Activated CD4-positive, alpha-beta T cell treated with anti-CD3 and anti-CD28 coated beads, Interleukin-2, Interleukin-4, amounts not matched to agents 100 ng/mL and 50 ng/mL, durations not matched to agents 16 hours and 8 hours (primary cell): ENCODE results near the gene IKZF3.
"Not testable (repeated sequence)": the region's sequence is repeated elsewhere in the genome, so short reads cannot be mapped to it uniquely, and the experiment has no call there.

Source experiments
- DNase-seq: peaks from one replicate; pipeline ENCODE4 v3.0.0-alpha.2; 2020; ENCODE audit warnings: low spot score

Gene IKZF3

DNA sequence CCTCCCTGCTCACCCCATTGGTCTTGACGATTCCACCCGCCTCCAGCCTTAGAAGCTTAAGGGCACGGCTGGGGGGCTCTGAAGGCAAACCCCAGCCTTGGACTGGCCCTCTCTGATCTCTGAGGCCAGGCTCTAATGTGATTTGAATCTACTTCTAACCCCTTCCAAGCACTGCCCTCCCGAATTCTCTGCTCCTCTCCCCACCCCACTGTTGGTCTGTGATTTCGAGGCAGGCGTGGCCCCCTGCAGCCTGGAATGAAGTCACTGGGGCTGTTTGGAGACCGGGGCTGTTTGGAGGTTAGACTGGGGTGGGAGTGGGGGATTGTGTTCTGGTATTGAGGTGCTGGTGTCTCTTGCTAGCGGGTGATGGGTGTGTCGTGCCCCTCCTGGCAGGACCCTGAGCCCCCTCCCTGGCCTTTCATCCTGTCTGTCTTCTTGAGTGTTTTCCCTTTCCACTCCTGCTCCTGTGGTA is 124.2 kb downstream of the IKZF3 start:
- no peak for DNase-seq

DNA sequence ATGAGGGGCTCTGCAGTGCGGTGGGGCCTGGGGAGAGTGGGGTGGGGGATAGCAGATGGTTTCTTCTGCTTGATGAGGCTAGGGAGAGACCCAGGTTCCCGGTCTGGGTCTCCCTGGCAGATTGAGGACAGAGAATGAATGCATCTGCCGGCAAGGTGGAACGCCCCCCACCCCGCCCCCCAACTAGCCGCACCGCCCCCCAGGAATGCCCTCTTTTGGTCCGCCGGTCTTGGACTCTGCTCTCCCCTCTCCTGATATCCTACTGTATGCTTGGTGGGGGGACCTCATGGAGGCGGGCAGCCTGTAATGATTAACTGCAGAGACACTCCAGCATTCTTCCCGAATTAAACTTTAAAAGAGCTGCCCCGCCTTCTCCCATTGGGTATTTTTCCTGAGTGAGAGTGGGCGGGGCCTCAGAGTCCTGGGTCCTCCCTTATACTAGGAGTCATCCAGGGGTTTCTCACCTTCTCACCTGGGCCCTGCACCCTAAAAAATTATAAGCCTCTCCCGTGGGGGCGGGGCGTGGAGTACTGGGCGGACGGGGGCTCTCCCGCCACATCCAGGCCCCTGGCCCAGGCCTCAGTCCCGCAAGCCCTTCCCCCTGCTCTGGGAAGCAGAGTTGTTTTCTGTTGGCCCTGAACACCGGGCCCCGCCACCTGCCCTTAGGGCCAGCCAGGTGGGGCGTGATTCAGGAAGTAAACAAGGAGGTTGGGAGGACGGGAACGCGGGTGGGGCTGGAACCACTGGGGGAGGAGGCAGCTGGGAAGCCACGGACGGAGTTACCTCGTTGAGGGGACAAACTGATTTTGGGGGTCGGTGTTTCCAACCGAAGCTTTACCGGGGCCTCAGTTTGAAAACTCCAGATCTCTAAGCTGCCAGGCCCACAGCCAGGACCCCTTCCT is 124.9 kb downstream of the IKZF3 start:
- no peak for DNase-seq

DNA sequence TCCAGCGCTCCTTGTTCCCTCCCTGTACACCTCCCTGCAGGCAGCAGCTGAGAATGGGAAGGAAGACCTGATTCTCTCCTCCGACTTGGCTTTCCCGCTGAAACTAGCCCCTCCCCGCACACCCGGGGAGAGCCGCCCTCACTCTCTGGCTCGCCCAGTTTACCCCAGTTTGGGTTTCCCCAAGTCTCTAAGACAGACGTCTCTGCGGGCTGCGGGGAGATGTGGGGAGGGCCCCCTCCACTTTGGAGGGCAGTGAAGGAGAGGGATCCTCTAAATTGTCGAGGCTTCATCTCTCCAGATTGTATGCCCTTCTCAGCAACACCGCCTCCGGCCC is 125.6 kb downstream of the IKZF3 start:
- DNase-seq: no peak

DNA sequence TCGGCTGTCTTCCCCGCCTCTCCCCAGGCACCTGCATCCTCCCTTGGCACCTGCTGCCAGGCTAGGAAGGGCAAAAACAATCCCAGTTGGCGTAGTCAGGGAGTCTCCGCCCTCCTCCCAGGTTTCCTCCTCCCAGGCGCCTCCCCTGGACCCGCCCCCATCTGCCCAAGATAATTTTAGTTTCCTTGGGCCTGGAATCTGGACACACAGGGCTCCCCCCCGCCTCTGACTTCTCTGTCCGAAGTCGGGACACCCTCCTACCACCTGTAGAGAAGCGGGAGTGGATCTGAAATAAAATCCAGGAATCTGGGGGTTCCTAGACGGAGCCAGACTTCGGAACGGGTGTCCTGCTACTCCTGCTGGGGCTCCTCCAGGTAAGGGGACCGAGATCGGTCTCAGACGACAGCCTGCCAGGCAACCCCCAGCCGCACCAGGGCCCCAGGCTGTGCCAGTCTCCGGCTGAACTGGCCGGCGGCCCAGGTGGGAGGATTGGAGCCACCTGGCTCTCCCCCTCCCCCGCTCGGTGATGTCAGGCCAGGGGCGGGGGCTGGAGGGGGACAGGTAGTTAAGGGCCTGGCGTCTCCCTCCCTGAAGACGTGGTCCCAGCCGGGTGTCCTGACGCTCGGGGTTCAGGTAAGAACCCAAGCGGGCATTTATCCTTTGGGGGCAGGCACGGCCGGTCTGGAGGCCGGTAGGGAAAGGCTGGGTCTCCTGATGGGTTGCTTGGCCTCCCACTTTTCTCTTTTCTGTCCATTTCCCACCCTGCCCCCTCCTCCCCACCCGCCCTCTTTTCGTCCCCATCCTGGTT is 126.1 kb downstream of the IKZF3 start, which contains the start of gene GRB7:
Gene GRB7, plus strand, starts transcription at position 179 of the 808 bp plus-strand sequence. CDS start 4,364 bp downstream, outside the sequence.
- no peak for DNase-seq

DNA sequence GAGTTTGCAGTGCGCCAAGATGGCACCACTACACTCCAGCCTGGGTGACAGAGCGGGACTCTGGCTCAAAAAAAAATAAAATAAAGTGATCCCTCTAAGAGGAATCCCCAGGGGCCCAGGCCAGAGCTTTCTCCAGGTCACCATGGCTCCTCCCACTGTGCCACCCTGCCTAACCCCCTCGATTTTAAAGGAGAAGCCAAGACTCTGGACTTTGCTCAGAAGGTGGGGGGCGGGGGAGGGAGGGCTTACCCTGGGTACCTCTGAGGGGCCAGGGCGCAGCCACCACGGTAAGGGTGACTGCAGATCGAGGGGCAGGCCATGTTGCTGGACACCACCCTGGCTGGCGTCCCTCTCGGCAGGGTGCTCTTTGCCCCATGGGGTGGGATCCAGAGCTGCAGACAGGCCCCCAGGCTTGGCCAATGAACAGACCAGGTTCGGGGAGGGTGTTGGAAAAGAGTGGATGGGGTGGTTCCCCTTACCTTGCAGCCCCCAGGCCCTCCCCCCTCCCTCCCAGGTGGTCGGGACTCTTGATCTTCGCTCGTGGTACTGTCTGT is 126.8 kb downstream of the IKZF3 start:
- no peak for DNase-seq

DNA sequence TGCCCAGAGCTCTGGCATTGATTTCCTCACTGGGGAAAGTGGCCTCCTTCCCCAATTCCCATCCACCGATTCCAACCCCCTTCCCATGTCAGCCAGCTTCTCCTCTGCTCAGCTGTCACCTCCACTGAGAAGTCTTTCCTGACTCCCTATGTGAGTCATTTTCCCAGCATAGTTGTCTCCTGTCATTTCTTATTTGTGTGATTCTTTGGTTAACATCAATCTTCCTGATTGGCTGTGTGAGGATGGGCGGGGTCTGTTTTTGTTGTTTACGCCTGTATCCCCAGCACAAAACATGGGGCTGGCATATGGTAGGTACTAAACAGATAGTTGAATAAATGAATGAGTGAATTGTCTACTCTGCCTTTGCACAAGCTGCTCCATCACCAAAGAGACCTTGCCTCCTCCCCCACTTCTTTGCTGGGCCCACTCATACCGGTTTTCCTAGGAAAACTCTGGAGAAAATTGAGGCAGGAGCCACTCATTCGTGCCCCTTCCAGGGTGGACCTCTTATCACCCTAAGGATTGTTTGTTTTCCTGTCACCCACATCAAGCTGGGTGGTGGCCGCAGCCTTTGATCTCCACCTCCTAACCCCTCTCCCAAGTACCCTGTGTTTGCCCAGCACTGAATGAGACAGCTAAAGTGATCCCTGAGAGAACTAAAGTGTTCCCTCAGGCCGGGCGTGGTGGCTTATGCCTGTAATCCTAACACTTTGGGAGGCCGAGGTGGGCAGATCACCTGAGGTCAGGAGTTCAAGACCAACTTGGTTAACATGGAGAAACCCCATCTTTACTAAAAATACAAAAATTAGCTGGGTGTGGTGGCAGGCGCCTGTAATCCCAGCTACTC is 127.6 kb downstream of the IKZF3 start:
- no peak for DNase-seq

DNA sequence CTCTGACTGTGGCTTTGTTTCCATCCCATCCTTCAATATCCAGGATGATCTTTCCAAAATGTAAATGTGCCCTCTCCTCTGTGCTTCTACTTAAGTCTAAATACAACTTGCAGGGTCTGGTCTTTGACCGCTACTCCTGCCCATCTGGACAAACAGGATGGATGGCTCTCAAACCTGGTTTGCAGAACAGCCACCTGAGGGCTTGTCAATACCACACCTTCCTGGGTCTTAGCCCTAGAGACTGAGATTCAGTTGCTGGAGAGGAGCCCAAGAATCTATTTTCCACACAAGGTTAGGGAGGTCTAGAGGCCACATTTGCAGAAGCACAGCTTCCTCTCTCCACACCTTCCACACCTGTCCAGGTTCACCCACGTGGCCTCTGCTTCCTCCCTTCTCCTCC is 128.2 kb downstream of the IKZF3 start:
- DNase-seq: no peak

DNA sequence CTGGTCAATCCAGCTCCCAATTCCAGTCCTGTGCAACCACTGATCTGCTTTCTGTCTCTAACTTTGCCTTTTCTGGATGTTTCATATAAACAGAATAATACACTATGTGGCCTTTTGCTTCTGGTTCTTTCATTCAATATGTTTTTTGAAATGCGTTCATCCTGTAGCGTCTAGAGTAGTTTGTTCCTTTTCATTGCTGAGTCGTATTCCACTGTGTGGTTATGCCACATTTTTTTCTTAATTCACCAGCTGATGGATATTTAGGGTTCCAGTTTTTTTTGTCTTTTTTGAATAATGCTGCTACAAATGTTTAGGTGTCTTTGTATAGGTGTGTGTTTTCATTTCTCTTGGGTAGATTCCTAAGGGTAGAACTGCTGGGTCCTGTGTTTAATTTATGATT is 131.5 kb downstream of the IKZF3 start:
- no peak for DNase-seq

DNA sequence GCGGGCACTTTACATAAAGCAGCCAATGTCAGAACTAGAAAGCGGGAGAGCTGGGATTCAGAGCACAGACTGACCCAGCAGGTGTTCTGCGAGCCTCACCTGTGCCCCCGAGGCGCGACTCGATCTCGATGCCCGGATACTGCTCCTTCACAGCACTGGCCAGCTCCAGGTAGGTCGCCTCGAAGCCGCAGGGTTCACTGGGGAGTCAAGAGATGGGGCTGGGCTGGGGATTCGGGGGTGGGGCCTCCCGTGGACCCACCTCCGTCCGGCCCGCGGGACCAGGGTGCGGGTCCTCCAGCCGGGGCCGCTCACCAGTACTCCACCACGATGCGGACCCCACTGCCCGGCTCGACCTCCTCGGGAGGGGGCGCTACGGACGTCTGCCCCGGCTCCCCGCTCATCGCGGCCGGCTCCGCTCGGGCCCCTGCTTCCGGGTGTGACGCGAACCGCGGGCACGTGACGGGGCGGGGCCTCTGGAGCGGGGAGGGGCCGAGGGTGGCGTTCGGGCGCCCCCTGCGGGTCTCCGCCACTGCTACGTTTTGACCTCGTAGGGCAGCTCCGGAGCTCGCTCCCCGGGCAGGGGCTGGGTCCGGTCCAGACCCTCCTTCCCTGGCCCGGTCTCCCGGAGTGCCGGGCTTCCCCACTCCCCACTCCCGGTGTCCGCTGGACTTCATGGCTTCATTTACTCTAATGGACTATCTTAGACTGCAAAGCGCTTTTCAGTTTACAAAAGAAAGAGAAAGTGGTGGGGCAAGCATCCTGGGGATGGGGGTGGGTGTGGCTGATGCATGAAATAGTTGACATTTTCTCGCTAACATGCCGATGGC is 133.8 kb downstream of the IKZF3 start, which contains the start of gene MIEN1:
Gene MIEN1, minus strand, starts transcription at position 438 of the 827 bp plus-strand sequence. Its CDS starts 37 bp downstream, at position 401.
- peak; percentile 95 for DNase-seq

DNA sequence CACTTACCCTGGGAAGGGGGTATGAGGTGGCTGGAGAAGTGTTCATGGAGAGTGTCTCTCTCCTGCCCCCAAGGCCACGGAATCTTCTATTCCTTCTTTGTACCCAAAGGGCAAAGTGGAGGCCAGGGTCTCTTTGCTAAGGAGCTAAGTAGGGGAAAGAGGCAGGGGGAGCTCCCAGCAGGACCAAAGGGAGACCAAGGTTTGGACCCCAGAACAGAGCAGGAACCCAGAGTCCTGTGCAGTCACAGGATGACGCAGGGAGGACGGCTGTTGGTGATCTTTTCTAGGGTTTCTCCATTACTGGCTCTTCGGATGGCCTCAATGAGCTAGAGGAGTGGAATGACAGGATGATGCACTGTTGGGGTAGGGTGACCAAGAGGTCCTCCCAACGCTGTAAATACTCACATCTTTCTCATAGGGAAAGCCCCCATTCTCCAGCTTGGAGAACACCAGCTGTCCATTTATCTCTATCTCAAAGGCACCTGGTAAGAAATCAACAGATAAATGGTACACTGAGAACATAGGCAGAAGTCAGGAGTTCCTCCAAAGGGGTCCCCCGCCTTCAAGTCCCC is 134.7 kb downstream of the IKZF3 start:
- no peak for DNase-seq

DNA sequence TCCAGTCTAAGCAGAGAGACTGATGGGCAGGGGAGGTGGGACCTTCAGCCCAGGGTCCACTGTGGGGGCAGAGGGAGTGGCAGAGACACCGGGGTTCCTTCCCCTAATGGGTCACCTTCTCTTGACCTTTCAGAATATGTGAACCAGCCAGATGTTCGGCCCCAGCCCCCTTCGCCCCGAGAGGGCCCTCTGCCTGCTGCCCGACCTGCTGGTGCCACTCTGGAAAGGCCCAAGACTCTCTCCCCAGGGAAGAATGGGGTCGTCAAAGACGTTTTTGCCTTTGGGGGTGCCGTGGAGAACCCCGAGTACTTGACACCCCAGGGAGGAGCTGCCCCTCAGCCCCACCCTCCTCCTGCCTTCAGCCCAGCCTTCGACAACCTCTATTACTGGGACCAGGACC is 136.6 kb downstream of the IKZF3 start:
- DNase-seq: no peak

DNA sequence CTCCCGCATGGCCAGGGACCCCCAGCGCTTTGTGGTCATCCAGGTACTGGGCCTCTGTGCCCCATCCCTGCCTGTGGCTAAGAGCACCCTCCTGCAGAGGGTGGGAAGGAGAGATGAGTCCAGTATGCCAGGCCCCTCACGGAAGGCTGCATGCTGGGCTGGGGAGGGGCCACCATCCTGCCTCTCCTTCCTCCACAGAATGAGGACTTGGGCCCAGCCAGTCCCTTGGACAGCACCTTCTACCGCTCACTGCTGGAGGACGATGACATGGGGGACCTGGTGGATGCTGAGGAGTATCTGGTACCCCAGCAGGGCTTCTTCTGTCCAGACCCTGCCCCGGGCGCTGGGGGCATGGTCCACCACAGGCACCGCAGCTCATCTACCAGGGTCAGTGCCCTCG is 137.5 kb downstream of the IKZF3 start:
- DNase-seq: no peak

DNA sequence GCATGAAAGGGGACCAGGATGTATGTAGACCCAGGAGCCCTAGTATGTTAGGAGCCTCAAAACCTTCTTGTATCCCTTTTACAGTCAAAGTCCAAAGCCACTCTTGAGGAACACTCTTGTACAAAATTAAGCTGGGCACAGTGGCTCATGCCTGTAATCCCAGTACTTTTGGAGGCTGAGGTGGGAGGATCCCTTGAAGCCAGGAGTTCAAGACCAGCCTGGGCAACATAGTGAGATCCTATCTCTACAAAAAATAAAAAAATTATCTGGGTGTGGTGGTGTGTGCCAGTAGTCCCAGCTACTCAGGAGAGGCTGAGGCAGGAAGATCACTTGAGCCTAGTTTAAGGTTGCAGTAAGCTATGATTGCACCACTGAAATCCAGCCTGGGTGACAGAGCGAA is 138.2 kb downstream of the IKZF3 start:
- DNase-seq: not testable (repeated sequence)

DNA sequence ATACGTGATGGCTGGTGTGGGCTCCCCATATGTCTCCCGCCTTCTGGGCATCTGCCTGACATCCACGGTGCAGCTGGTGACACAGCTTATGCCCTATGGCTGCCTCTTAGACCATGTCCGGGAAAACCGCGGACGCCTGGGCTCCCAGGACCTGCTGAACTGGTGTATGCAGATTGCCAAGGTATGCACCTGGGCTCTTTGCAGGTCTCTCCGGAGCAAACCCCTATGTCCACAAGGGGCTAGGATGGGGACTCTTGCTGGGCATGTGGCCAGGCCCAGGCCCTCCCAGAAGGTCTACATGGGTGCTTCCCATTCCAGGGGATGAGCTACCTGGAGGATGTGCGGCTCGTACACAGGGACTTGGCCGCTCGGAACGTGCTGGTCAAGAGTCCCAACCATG is 139.4 kb downstream of the IKZF3 start:
- DNase-seq: no peak

DNA sequence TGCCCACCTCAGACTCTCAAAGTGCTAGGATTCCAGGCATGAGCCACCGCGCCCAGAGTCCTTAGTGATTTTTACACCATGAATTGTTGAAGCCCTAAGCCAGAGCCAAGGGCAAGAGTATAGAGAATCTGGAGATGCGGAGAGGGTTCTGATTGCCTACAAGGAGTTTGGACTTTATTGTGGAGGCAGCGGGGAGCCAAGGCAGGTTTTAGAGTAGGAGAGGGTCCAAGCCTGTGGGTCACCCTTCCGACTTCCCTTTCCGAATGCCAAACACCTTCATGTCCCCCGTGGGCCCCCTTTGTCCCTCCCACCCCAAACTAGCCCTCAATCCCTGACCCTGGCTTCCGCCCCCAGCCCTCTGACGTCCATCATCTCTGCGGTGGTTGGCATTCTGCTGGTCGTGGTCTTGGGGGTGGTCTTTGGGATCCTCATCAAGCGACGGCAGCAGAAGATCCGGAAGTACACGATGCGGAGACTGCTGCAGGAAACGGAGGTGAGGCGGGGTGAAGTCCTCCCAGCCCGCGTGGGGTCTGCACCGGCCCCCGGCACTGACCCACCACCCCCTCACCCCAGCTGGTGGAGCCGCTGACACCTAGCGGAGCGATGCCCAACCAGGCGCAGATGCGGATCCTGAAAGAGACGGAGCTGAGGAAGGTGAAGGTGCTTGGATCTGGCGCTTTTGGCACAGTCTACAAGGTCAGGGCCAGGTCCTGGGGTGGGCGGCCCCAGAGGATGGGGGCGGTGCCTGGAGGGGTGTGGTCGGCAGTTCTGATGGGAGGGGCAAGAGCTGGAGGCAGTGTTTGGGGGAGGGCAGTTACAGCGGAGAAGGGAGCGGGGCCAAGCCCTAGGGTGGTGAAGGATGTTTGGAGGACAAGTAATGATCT is 140.9 kb downstream of the IKZF3 start:
- no peak for DNase-seq

DNA sequence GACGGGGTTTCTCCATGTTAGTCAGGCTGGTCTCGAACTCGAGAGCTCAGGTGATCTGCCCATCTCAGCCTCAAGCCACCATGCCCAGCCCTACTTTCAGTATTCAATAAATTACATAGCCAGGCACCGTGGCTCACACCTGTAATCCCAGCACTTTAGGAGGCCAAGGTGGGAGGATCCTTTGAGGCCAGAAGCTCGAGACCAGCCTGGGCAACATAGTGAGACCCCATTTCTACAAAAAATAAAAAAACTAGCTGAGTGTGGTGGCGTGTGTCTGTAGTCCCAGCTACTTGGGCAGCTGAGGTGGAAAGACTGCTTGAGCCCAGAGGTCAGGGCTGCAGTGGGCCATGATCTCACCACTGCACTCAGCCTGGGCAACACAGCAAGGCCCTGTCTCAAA is 142.0 kb downstream of the IKZF3 start:
- DNase-seq: no peak

DNA sequence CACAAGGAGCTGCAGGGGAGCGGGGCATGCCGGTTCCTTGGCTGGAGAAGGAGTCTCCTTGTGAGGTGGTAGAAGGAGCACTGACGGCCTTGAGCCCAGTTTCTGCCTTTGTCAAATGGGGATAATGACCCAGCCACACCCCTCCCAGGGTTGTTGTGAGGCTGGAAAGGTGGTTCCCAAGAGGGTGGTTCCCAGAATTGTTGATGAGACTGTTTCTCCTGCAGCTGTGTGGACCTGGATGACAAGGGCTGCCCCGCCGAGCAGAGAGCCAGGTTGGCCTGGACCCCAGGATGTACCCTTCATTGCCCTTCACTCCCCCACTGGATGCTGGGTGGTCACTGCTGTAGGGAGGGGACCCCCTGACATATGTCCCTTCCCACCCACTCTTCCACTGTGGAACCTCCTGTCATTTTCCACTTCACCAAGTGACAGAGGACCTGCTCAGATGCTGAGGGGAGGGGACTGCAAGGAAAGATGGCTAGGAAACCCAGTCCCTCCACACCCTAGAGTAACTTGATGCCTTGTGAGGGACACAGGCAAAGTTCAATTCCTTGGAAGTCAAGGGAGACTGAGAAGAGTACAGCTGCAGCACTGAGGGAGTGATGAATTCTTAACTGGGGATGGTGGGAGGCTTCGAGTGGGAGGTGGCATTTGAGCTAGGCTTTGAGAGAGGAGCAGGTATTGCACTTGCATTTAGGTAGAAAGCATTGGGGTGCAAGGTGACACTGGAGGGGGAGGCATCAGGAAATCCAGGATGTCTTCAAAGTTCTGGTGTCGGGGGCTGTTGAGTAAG is 144.4 kb downstream of the IKZF3 start:
- DNase-seq: no peak

DNA sequence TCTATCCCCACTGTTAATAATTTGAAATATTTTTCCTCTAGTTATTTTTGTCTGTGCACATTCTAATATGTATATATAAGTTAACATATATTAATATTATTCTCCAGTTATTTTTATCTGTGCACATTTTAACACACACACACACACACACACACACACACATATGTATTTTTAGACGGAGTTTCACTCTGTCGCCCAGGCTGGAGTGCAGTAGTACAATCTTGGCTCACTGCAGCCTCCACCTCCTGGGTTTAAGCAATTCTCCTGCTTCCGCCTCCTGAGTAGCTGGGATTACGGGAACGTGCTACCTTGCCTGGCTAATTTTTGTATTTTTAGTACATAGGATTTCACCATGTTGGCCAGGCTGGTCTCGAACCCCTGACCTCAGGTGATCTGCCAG is 146.5 kb downstream of the IKZF3 start:
- no peak for DNase-seq
